ENCODE results near the gene OSGEP. TPM values are rescaled to one million over a fixed set of nuclear protein-coding genes. Genes with fewer than 3 reads are reported as not detected.
A peak's percentile ranks its signal among the peaks of the same experiment; 100 is the strongest.

Gene OSGEP
- total and polyA plus RNA-seq, 2 of the 13 experiments (the other 11 are each of a cell fraction or from before 2014, with no cell fraction given): 39.7 to 41.1 TPM

- TF ChIP-seq KLF12 (CRISPR knock-in tag; IDR thresholded peaks at IDR 0.05; ENCODE audit: borderline replicate concordance) (peak; percentile 37), ZNF570 (CRISPR knock-in tag; IDR thresholded peaks at IDR 0.05; ENCODE audit: borderline replicate concordance) (no peak; the same call in 1 of the 2 replicates), ZNF274 (CRISPR knock-in tag; IDR thresholded peaks at IDR 0.05) (0 out of 2 replicates have a peak, but pooled peaks have one; percentile 37), POGK (CRISPR knock-in tag; conservative IDR thresholded peaks at IDR 0.05) (peak; percentile 95), ARNTL (CRISPR knock-in tag; IDR thresholded peaks at IDR 0.05) (peak; percentile 96), ZNF343 (CRISPR knock-in tag; IDR thresholded peaks at IDR 0.05) (peak; percentile 79), ZSCAN25 (CRISPR knock-in tag; IDR thresholded peaks at IDR 0.05) (no peak; the same call in 1 of the 2 replicates), ZNF30 (CRISPR knock-in tag; IDR thresholded peaks at IDR 0.05) (0 out of 2 replicates have a peak, but pooled peaks have one; percentile 80), ZNF180 (CRISPR knock-in tag; IDR thresholded peaks at IDR 0.05; ENCODE audit: borderline replicate concordance, low read depth) (no peak), KAT8 (CRISPR knock-in tag; IDR thresholded peaks at IDR 0.05) (peak; percentile 94), ZSCAN21 (CRISPR knock-in tag; IDR thresholded peaks at IDR 0.05; ENCODE audit: borderline replicate concordance) (peak; percentile 93; the same call in 1 of the 2 replicates), MTF2 (CRISPR knock-in tag; IDR thresholded peaks at IDR 0.05; ENCODE audit: borderline replicate concordance) (no peak), ZNF792 (CRISPR knock-in tag; IDR thresholded peaks at IDR 0.05) (peak; percentile 78), REST (IDR thresholded peaks at IDR 0.05; ENCODE audit: borderline replicate concordance in 1 of 2, low read depth in 1 of 2, low read length in 2 of 2) (peak in 1 of 2 experiments; percentile 66; a peak in 1 of 4 replicates), ZBTB20 (CRISPR knock-in tag; IDR thresholded peaks at IDR 0.05; ENCODE audit: borderline replicate concordance, low read depth) (peak; percentile 54; the same call in 1 of the 2 replicates), RAD51 (IDR thresholded peaks at IDR 0.05; ENCODE audit: borderline replicate concordance) (peak; percentile 100), SAP130 (CRISPR knock-in tag; IDR thresholded peaks at IDR 0.05; ENCODE audit: low read depth) (peak; percentile 99), POLR2AphosphoS5 (IDR thresholded peaks at IDR 0.05; ENCODE audit: low read depth, low read length) (peak; percentile 95), ZBTB42 (CRISPR knock-in tag; IDR thresholded peaks at IDR 0.05) (0 out of 2 replicates have a peak, but pooled peaks have one; percentile 50), NFIB (CRISPR knock-in tag; IDR thresholded peaks at IDR 0.05; ENCODE audit: borderline replicate concordance) (no peak), ARHGAP35 (CRISPR knock-in tag; IDR thresholded peaks at IDR 0.05; ENCODE audit: borderline replicate concordance) (peak; percentile 58; the same call in 1 of the 2 replicates), RXRA (CRISPR knock-in tag; IDR thresholded peaks at IDR 0.05) (no peak; the same call in none of the 2 replicates), ZNF766 (CRISPR knock-in tag; IDR thresholded peaks at IDR 0.05; ENCODE audit: borderline replicate concordance) (0 out of 2 replicates have a peak, but pooled peaks have one; percentile 68)
- TF ChIP-seq, protein P1, sequence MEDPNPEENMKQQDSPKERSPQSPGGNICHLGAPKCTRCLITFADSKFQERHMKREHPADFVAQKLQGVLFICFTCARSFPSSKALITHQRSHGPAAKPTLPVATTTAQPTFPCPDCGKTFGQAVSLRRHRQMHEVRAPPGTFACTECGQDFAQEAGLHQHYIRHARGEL (CRISPR knock-in tag; IDR thresholded peaks at IDR 0.05): peak; percentile 51; the same call in 1 of the 2 replicates
Measured at GRCh38 chr14:20454516-20455354, at the start of gene OSGEP, which contains the start of gene APEX1 (continued).
